HepG2 (cell line): ENCODE data around the gene JMJD8. TPM values are rescaled to one million over a fixed set of nuclear protein-coding genes. Genes with fewer than 3 reads are reported as not detected.
A peak's percentile ranks its signal among the peaks of the same experiment; 100 is the strongest.

ENCODE experiments used
- ASH2L ChIP-seq: fragments of 300-600, 200-600 bp; sonication (generic); IDR thresholded peaks from 2 replicates; pipeline ENCODE4 v1.7.0; 2017; ENCODE audit warnings: low read depth, mild to moderate bottlenecking, moderate library complexity, mixed read lengths, low read length; ENCODE audit not compliant: insufficient read length
- BHLHE40 ChIP-seq: IDR thresholded peaks from 2 replicates; pipeline ENCODE4 v1.6.1; 2011; ENCODE audit warnings: low read length, improper control_type of control experiment
- HMGXB4 ChIP-seq, 2 experiments: sonication (generic) in 1 of 2; formaldehyde crosslinking in 1 of 2; IDR thresholded peaks; 2 replicates each; pipeline versions ENCODE4 v1.4.0 to v1.6.1; 2018 to 2020; ENCODE audit warnings: missing genetic modification reagents in 2 of 2, borderline replicate concordance in 1 of 2, low read depth in 1 of 2, mild to moderate bottlenecking in 1 of 2, missing biosample characterization in 1 of 2
- KDM6A ChIP-seq: IDR thresholded peaks from 2 replicates; pipeline ENCODE4 v1.6.1; 2016; ENCODE audit warnings: low read depth
- MYC ChIP-seq: sonication (generic); formaldehyde crosslinking; IDR thresholded peaks from 2 replicates; pipeline ENCODE4 v1.9.0; 2021; ENCODE audit warnings: missing genetic modification reagents, borderline replicate concordance
- NFAT5 ChIP-seq: sonication (generic); formaldehyde crosslinking; IDR thresholded peaks from 2 replicates; pipeline ENCODE4 v1.4.0; 2020; ENCODE audit warnings: missing genetic modification reagents
- RBFOX2 ChIP-seq: fragments of 200-400 bp; formaldehyde crosslinking; IDR thresholded peaks from 2 replicates; pipeline ENCODE4 v1.6.1; 2017; ENCODE audit warnings: low read depth, mild to moderate bottlenecking, low read length
- SAP130 ChIP-seq: IDR thresholded peaks from 2 replicates; pipeline ENCODE4 v1.6.1; 2016; ENCODE audit warnings: low read depth
- SIN3A ChIP-seq: IDR thresholded peaks from 2 replicates; pipeline ENCODE4 v1.6.1; 2011; ENCODE audit warnings: low read depth, mild to moderate bottlenecking, control low read depth, low read length, borderline replicate concordance
- SMAD1 ChIP-seq: sonication (generic); formaldehyde crosslinking; IDR thresholded peaks from 2 replicates; pipeline ENCODE4 v1.4.0; 2020; ENCODE audit warnings: missing genetic modification reagents, low read depth, mild to moderate bottlenecking, borderline replicate concordance
- SP2 ChIP-seq: sonication (generic); formaldehyde crosslinking; IDR thresholded peaks from 2 replicates; pipeline ENCODE4 v1.5.1; 2020; ENCODE audit warnings: mild to moderate bottlenecking, missing genetic modification reagents
- TGIF2 ChIP-seq: IDR thresholded peaks from 2 replicates; pipeline ENCODE4 v1.6.1; 2016; ENCODE audit warnings: control low read depth, missing compliant biosample characterization
- ZFP36L2 ChIP-seq: sonication (generic); formaldehyde crosslinking; IDR thresholded peaks from 2 replicates; pipeline ENCODE4 v1.4.0; 2020; ENCODE audit warnings: missing genetic modification reagents
- ZMAT3 ChIP-seq: sonication (generic); formaldehyde crosslinking; conservative IDR thresholded peaks from 2 replicates; pipeline ENCODE4 v1.7.0; 2021; ENCODE audit warnings: missing genetic modification reagents
- ZMYM4 ChIP-seq: sonication (generic); formaldehyde crosslinking; IDR thresholded peaks from 2 replicates; pipeline ENCODE4 v1.8.1; 2023; ENCODE audit warnings: mild to moderate bottlenecking, missing genetic modification reagents
- ZNF20 ChIP-seq: sonication (generic); formaldehyde crosslinking; IDR thresholded peaks from 2 replicates; pipeline ENCODE4 v1.4.0; 2020; ENCODE audit warnings: mild to moderate bottlenecking, moderate library complexity, missing genetic modification reagents
- ZNF264 ChIP-seq: sonication (generic); formaldehyde crosslinking; IDR thresholded peaks from 2 replicates; pipeline ENCODE4 v1.4.0; 2020; ENCODE audit warnings: missing genetic modification reagents
- ZNF574 ChIP-seq: sonication (generic); formaldehyde crosslinking; IDR thresholded peaks from 2 replicates; pipeline ENCODE4 v1.4.0; 2020; ENCODE audit warnings: missing genetic modification reagents
- polyA plus RNA-seq, 8 experiments: library from polyadenylated mRNA; depleted of rRNA in 3 of 8; stranded (reverse) in 7 of 8; unstranded in 1 of 8; fragments of >200 nt; fragmentation: Illumina TruSeq in 4 of 8; extraction: Trizol in 4 of 8; gene quantifications; 2 replicates each; pipeline versions ENCODE4 v1.2.1 to v1.2.3, GENCODE V29; 2011 to 2016; ENCODE audit warnings: low read depth in 4 of 8, missing spikeins in 1 of 8, mixed read lengths in 1 of 8; ENCODE audit not compliant: insufficient read depth in 1 of 8
- total RNA-seq, 5 experiments: library from RNA; depleted of rRNA; stranded (reverse); fragments of >200 nt; fragmentation: Illumina TruSeq; extraction: Trizol; gene quantifications; 2 replicates each; pipeline ENCODE4 v1.2.3, GENCODE V29; 2016; ENCODE audit warnings: low read depth in 1 of 5

Gene JMJD8
- total and polyA plus RNA-seq, 2 of the 13 experiments (the other 11 are each of a cell fraction or from before 2014, with no cell fraction given): 2.6 to 11.8 TPM

GRCh38 chr16:679814-680624 lies 4.1 kb downstream of the JMJD8 start, which contains the start of gene STUB1 (continued):
- TF ChIP-seq ZNF574 (CRISPR knock-in tag) (peak; percentile 85), SIN3A (0 out of 2 replicates have a peak, but pooled peaks have one; percentile 5), RBFOX2 (peak; percentile 84), NFAT5 (CRISPR knock-in tag) (peak; percentile 80; the same call in 1 of the 2 replicates), ZFP36L2 (no peak), KDM6A (CRISPR knock-in tag) (no peak), HMGXB4 (CRISPR knock-in tag; IDR thresholded peaks at IDR 0.05; ENCODE audit: borderline replicate concordance in 1 of 2, low read depth in 1 of 2) (0 out of 4 replicates have a peak, but pooled peaks of 1 of the 2 experiments have one; percentile 12), ZNF264 (0 out of 2 replicates have a peak, but pooled peaks have one; percentile 29), SP2 (CRISPR knock-in tag) (peak; percentile 82), ASH2L (peak; percentile 14), TGIF2 (peak; percentile 47; the same call in 1 of the 2 replicates), ZMYM4 (CRISPR knock-in tag) (peak; percentile 3; the same call in 1 of the 2 replicates), SMAD1 (CRISPR knock-in tag) (no peak), SAP130 (peak; percentile 55; the same call in 1 of the 2 replicates), BHLHE40 (peak; percentile 34; the same call in 1 of the 2 replicates), ZMAT3 (CRISPR knock-in tag) (no peak; the same call in 1 of the 2 replicates), ZNF20 (no peak), MYC (CRISPR knock-in tag) (peak; percentile 70)
